ENCODE results near the gene CHRNB2.

DNA sequence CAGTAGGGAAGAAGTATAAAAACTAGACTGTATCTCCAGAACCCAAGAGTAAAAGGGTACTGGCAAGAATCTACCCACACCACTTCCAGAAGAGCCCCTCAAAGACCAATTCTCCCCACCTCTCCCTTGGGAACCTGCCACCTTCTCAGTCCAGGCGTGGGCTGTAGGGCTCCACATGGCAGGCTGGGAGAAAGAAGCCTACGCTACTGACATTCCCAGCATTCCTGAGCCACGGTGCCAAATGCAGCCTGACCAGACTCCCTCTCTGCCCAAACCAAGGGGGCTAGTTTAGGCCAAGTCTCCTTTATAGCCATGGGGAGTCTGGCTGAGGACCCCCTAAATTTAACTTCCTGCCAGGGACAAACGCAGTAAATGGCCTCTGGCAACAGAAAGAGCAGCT lies 11.2 kb upstream of the CHRNB2 start:
- TF ChIP-seq, protein P1, sequence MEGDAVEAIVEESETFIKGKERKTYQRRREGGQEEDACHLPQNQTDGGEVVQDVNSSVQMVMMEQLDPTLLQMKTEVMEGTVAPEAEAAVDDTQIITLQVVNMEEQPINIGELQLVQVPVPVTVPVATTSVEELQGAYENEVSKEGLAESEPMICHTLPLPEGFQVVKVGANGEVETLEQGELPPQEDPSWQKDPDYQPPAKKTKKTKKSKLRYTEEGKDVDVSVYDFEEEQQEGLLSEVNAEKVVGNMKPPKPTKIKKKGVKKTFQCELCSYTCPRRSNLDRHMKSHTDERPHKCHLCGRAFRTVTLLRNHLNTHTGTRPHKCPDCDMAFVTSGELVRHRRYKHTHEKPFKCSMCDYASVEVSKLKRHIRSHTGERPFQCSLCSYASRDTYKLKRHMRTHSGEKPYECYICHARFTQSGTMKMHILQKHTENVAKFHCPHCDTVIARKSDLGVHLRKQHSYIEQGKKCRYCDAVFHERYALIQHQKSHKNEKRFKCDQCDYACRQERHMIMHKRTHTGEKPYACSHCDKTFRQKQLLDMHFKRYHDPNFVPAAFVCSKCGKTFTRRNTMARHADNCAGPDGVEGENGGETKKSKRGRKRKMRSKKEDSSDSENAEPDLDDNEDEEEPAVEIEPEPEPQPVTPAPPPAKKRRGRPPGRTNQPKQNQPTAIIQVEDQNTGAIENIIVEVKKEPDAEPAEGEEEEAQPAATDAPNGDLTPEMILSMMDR (IDR thresholded peaks at IDR 0.05), result no peak
- TF ChIP-seq POLR2A (IDR thresholded peaks at IDR 0.05) (no peak), EP300 (IDR thresholded peaks at IDR 0.05) (peak in 1 of 2 donors; percentile 13)

Measured in tibial nerve (tissue), 4 donors.